Lower lobe of right lung (tissue), 2 donors: ENCODE data around the gene SUSD2. TPM values are rescaled to one million over a fixed set of nuclear protein-coding genes. Genes with fewer than 3 reads are reported as not detected.

Source experiments
- ATAC-seq, 2 donors: fragments of 200-7000 bp; cut with Tn5 transposase; one replicate each; pipeline ENCODE4 v1.9.1; 2020 to 2022; ENCODE audit warnings: mild to moderate bottlenecking in 2 of 2, moderate library complexity in 2 of 2
- DNase-seq: peaks from one replicate; pipeline ENCODE4 v3.0.0-alpha.2; 2020
- H3K27ac ChIP-seq: fragments of 200-600 bp; one replicate; pipeline ENCODE4 v1.8.0; 2022
- H3K27me3 ChIP-seq: fragments of 200-600 bp; one replicate; pipeline ENCODE4 v1.8.0; 2022; ENCODE audit warnings: low read depth
- H3K36me3 ChIP-seq: fragments of 200-600 bp; one replicate; pipeline ENCODE4 v1.8.0; 2022; ENCODE audit warnings: mild to moderate bottlenecking
- H3K4me1 ChIP-seq: fragments of 200-600 bp; one replicate; pipeline ENCODE4 v1.8.0; 2022
- H3K4me3 ChIP-seq: fragments of 200-600 bp; one replicate; pipeline ENCODE4 v1.8.0; 2022; ENCODE audit warnings: mild to moderate bottlenecking
- H3K9me3 ChIP-seq: fragments of 200-600 bp; one replicate; pipeline ENCODE4 v1.8.0; 2022
- intact Hi-C: fragments of 100-400 bp; cut with DNase I; formaldehyde crosslinking; loops from one replicate; pipeline ENCODE4 v1.11.0; 2022
- total RNA-seq: library from RNA; stranded (reverse); fragmentation: NEBNext Ultra II Directional; extraction: Animal tissue kit (Norgen Biotek cat#: 25700); gene quantifications from one replicate; pipeline ENCODE4 v1.2.1, GENCODE V29; 2021
- TF ChIP-seq, protein P1 (sequence below): fragments of 200-600 bp; IDR thresholded peaks from one replicate; pipeline ENCODE4 v1.8.0; 2022; ENCODE audit warnings: antibody characterized with exemption, mild to moderate bottlenecking
- donor health status: DM: no; HTN: yes; CAD: no; lungs with severe emphysema.

The SUSD2 gene
- total RNA-seq, 1 donor from 2014 or later: 200 TPM

- Histone ChIP-seq H3K27me3 (no peaks in the 10 kb centered on the region), H3K27ac (peak overlapping the region; percentile 76), H3K9me3 (no peaks in the 10 kb centered on the region), H3K4me3 (no peak overlapping the region), H3K36me3 (no peaks in the 10 kb centered on the region), H3K4me1 (peaks cover 75% of the 10 kb centered on the region)
- TF ChIP-seq, protein P1, sequence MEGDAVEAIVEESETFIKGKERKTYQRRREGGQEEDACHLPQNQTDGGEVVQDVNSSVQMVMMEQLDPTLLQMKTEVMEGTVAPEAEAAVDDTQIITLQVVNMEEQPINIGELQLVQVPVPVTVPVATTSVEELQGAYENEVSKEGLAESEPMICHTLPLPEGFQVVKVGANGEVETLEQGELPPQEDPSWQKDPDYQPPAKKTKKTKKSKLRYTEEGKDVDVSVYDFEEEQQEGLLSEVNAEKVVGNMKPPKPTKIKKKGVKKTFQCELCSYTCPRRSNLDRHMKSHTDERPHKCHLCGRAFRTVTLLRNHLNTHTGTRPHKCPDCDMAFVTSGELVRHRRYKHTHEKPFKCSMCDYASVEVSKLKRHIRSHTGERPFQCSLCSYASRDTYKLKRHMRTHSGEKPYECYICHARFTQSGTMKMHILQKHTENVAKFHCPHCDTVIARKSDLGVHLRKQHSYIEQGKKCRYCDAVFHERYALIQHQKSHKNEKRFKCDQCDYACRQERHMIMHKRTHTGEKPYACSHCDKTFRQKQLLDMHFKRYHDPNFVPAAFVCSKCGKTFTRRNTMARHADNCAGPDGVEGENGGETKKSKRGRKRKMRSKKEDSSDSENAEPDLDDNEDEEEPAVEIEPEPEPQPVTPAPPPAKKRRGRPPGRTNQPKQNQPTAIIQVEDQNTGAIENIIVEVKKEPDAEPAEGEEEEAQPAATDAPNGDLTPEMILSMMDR: no peak
- intact Hi-C loops: no loop called here
- DNase-seq (no peak), ATAC-seq (no peak)
These were observed 33.6 kb upstream of the SUSD2 start for GRCh38 chr22:24147666-24148065.

DNA sequence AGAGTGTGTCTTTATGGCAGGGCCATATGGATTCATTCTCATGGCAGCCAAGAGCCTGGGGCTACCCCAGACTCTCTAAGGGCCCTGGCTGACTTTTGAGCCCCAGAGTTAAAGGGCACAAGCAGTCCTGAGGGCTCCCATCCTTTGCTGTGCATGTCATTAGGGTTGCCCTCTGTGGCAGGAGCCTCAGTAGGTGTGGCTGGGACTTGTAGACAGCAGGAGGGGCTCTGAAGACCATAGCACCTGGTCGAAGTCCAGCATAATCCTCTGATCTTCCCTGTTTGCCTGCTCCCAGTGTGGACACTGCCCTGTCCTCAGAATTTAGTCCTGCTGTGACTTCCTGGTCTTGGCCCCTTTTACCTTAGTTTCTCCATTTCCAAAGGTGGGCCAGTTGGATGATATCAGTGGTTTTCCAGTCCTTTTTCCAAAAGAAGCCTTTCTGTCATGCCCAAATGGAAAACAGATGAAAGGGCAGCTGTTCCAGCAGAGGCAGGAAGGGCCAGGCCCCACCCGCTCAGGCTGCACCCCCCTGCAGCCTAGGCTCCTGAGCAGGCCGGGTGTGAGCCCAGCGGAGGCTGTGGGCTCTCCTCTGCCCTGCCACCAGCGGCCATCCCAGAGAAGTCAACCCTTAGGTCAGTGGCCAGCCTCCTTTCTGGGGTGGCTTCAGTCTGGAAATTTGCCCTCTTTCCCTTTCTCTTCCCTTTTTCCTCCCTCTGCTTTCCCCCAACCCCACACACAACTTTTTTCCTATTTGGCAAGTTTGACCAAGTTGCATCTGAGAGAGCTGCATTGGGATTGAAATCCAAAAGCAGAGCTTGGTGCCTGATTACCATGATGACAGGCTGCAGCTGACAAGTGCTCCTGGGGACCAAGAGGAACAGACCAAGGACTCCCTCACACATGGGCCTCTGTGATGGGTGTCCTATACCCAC, 32.8 kb upstream of the SUSD2 start:
- Histone ChIP-seq H3K9me3 (no peaks in the 10 kb centered on the region), H3K27ac (peak overlapping the region; percentile 76), H3K4me3 (no peak overlapping the region), H3K36me3 (no peaks in the 10 kb centered on the region), H3K27me3 (no peaks in the 10 kb centered on the region), H3K4me1 (peaks cover 80% of the 10 kb centered on the region)
- TF ChIP-seq, protein P1: no peak
- no peak for DNase-seq
- intact Hi-C loops: no loop called here
- ATAC-seq: no peak

DNA sequence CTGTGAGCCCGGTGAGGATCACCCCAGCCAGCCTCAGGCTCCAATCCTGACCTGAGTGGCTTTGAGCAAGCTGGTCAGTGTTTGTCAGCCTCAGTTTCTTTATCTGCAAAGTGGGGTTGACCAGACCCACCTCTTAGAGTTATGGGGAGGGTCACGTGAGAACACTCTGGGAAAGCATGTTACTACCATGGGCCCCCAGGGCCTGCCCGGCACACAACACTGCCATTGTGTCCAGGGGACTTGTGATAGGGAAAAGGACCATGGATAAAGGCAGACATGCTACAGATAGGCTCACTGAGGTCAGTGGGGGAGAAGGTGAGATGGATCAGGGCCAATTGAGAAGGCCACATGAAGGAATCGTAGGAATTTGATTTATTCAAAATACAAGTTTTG, 32.1 kb upstream of the SUSD2 start:
- no peaks in the 10 kb centered on the region for H3K27me3 ChIP-seq
- no peaks in the 10 kb centered on the region for H3K36me3 ChIP-seq
- TF ChIP-seq, protein P1: no peak
- intact Hi-C loops: no loop called here
- H3K9me3 ChIP-seq: no peaks in the 10 kb centered on the region
- H3K4me3 ChIP-seq: no peak overlapping the region
- H3K27ac ChIP-seq: peak overlapping the region; percentile 76
- no peak for ATAC-seq
- peaks cover 80% of the 10 kb centered on the region for H3K4me1 ChIP-seq
- no peak for DNase-seq

GRCh38 chr22:24153353-24153752, 27.9 kb upstream of the SUSD2 start:
- Histone ChIP-seq H3K9me3 (no peaks in the 10 kb centered on the region), H3K27me3 (no peaks in the 10 kb centered on the region), H3K27ac (peak overlapping the region; percentile 68), H3K4me1 (peaks cover 67% of the 10 kb centered on the region), H3K36me3 (no peaks in the 10 kb centered on the region), H3K4me3 (no peak overlapping the region)
- no peak for ATAC-seq
- intact Hi-C loops: no loop called here
- TF ChIP-seq, protein P1: no peak
- no peak for DNase-seq

DNA sequence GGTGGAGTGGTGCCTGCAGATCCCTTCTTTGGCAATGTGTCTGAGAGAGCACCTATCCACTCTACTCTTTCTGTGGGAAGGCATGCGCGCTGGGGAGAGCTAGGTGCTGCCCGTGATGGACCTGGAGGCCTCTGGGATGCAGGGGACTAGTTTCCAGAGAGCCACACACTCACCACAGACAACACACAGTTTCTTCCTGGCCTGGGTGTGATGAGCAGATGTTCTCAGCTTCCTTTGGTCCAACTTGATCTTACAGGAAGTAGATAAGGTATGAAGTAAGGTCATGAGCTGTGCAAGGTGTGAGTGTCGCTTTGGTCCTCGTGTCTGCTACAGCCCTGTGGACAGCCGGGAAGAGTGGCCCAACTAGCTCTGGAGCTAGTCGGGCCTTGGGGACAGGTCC, 27.3 kb upstream of the SUSD2 start:
- no peaks in the 10 kb centered on the region for H3K27me3 ChIP-seq
- H3K36me3 ChIP-seq: no peaks in the 10 kb centered on the region
- no peaks in the 10 kb centered on the region for H3K9me3 ChIP-seq
- no peak overlapping the region for H3K4me3 ChIP-seq
- ATAC-seq (no peak), DNase-seq (no peak)
- intact Hi-C loops: no loop called here
- H3K27ac ChIP-seq: peak overlapping the region; percentile 68
- peaks cover 67% of the 10 kb centered on the region for H3K4me1 ChIP-seq
- TF ChIP-seq, protein P1: no peak
